Measurements from ENCODE around the gene DAAM1.

DAAM1 gene

DNA sequence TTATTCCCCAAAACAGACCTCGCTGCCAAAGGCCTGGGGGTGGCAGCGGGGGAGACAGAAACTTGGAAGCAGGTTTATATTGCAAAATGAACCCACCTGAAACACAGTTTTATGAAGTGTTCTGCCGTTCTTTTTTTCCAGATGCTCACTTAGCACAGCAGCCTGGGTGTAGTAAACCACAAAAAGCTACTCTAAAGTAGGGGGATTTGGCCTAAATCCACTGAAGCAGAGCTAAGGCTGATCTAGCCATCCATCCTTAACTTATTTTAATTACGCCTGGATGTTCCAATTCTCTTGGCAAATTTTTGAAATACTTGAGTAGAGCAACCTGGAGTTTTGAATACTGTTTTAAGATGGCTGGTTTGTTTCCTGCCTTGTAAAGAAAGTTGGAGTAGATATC lies 155.5 kb downstream of the DAAM1 start:
- no peak for DNase-seq

DNA sequence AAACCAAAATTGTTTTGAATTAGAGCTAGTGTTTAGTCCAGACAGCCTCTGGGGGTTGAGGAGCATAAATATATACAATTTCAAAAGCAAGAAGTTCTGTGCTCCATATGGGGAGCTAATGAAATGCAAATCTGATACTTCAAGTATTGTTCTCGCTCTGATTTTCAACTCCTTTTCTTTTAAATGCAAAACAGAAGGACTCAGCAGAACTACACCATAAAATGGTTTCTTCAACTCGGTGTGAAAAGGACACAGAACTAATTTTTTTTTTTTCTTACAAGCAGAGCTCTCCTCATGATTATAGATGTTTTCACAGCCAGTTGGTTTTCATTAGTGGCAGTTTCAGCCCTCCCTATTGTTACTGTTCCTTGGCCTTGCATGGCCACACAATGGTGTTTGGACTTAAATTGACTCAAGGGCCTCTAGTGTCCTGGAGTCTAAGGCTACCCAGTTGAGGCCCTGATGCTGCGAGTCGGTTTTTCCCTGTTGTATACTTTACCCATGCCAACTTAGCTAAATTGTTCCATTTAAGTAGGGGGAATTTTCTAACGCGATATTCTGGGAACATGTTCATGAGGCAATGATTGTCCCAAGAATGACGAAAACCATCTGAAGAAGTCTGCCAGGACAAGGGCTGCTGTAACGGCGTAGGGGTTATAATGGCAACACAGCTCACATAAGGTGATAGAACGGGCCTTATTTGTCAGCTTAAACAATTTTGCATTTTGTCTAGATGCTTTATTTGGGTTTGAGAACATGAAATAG lies 156.4 kb downstream of the DAAM1 start:
- no peak for DNase-seq

DNA sequence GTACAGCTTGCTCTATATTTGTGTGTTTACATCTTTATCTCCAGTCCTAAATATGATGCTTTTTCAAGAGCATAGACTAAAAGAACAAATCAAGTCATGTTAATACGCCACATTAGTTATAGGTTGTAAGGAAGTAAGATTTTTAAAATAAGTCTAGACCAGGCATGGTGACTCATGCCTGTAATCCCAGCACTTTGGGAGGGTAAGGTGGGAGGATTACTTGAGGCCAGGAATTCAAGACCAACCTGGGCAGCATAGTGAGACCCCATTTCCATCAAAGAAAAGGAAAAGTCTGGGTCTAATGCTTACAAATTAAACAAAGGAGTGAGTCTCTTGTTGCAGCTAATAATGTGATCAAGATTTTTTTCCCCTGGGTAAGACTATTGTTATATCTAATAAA lies 157.9 kb downstream of the DAAM1 start:
- no peak for DNase-seq

DNA sequence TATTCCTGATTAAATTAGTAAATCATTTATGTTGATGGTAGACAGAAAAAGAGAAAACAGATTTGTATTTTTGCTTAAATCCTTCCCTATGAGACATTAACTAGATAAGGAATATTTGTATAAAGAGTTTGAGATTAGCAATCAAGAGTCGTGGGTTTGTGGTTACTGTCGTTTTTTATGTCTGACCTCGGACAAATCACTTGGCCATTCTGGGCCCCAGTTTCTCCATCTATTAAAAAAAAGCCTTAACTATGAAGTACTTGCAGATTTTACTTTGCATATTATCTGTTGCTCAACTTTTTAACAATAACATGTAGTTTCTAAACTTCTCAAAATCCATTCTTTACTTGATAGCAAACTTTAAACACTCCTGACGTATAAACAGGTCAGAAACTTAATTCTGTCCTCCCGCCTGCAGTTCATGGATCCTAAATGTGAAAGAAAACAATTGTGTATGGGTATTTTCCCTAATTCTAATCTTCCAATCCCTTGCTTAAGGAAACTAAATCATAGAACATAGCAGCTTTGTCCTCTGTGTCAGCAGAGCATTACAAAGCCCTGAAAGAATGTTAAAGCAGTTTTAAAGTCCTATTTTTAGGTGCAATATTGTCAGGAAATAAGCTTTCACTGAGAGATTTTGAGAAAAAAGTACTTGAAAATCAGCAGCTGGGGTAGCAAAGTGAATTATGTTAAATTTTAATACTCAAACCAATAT lies 158.5 kb downstream of the DAAM1 start:
- no peak for DNase-seq

DNA sequence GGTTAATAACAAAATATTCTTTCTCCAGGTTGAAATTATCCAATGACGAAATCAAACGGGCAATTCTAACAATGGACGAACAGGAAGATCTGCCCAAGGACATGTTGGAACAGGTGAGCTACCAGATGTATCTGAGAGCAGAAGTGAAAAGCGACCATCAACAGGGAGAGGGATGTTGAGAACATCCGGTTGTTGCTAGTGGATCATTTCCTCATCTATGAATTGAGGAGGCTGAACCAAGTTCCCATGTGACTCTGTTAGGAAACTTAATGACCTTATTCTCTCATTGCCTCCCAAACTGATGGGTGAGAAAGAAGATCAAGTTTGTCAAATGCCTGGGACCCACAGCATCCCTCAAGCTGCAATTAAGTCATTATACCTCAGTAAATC lies 159.0 kb downstream of the DAAM1 start:
- no peak for DNase-seq

DNA sequence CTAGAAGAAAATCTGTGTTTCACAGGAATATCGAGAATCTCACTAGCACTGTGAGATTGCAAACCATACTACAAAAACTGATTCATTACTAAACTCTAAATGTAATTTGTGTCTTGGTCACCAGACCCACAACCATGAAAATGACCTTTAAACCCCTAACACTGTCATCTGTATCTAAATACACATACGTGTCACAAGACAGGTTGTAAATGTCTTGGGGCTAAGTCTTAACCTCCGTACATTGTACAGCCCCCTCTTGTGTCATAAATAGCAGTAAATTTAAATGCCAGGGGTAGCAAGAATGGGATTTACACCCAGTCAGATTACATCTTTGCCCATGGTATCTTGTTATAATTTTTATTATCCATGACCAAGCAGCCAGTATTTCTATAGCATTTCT lies 159.4 kb downstream of the DAAM1 start:
- no peak for DNase-seq

DNA sequence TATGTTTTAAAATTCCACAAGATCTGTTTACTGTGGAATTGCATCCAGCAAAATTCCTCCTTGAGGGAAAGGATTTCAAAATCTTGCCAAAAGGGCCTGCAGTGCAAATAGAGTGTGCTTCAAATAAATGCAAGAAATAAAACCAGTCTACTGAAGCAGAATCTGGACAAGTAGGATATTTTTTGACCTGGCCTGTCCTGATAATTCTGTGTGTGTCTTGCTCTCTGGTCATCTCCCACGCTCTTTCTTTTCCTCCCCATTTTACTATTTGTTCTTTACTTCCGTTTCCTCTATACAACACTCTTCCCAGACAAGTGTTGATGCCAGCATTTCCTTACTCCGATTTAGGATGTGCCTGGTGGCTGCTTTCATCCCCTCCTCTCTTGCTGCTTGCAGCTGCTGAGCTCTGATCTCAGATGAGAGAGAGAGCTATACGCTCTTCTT lies 160.8 kb downstream of the DAAM1 start:
- no peak for DNase-seq

DNA sequence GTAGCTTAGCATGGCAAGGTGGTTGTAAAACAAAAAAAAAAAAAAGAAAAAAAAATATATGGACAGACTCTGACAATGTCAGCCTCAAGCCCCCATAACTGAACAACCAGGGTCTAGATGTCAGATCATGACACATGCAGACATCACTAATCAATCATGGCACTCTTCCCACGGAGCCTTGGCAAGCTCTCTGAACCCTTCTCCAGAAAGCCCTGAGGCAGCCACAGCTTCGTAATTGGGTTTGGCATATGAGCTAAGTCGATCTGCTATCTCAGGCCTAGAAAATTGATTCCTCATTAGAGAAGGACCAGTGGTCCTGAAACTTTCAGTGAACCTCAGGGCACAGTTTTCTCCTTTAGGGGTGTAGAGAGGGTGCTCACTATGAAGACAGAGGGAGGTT lies 164.5 kb downstream of the DAAM1 start:
- DNase-seq = no peak

DNA sequence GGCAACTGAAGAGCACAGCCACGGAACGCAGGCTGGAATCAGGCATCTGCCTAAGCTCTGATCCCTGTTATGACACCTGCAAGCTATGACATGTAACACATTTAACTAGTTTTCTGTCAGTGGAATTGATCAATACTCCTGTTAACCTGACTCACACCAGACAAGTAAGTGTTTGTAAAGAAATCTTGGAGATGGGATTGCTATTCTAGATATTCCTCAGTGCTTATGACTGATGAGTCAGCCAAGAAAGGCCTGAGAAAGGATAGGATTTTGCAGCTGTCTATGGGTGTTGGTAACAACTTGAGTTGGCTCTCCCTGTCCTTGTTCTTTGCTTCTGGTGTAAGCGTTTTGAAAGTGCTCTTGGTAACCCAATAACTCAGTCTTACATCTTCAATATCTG lies 166.2 kb downstream of the DAAM1 start:
- DNase-seq = no peak

DNA sequence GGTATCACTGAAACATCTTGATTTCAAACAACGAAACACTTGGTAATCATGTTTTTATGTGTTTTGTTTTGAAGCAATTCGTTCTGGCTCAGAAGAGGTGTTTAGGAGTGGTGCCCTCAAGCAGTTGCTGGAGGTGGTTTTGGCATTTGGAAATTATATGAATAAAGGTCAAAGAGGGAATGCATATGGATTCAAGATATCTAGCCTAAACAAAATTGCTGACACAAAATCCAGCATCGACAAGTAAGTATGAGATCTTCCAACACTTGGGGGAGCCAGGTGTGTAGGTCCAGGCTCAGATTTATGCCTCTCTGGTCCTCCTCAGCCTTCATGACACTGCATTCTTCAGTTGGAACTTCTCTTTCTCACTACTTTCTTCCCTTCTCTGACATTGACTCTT lies 166.6 kb downstream of the DAAM1 start:
- DNase-seq = no peak

DNA sequence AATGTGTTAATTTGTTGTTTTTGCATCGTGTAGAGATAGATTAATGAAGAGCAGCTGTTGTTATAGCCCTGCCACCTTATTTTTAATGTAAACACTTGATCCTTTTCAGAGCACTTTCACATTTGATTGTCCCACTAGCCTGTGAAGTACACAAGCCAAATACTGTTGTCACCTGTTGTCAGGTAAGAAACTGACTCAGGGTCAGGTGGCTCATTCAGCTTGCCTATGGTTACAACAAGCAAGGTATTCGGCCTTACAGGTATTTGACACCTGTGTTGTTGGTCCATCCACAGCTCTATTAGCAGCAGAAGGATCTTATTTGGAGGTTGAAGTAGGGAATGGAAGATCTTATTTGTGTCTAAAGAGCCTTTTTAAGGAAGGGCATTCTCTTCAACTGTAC lies 167.8 kb downstream of the DAAM1 start:
- DNase-seq = no peak

DNA sequence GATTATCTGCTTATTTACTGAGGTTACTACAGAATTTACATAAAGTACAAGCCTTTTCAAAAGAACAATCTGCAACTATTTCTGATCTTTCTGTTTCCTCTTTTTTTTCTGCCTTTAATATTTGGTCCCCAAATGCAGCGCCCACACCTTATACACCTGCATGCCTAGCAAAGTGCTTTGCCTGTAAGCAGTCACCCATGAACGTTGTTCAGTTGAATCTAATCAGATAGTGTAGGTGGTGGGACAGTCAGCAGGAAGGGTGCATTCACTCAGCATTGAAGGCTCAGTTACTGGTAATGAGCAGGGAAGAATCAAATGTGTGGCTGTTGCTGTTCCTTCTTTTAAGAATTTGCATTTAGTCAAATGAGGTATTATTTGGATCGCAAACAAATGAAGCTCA lies 168.3 kb downstream of the DAAM1 start:
- no peak for DNase-seq

DNA sequence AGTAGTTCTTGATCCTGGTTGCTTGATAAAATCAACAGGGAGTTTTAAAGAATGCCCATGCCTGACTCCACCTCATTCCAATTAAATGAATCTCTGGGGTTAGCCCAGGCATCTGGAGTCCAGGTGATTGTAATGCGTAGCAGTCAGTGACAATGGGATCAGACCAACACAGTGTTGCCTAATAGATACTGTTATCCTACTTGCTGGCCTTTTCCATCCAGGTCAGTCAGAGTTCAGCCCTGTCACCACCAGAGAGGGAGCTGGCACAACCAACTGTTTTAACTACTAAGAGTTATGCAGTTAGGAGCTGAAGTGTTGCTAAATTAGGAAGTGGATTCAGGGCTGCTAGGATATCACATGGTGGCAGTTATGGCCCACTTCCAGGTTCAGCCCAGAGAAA lies 169.6 kb downstream of the DAAM1 start:
- DNase-seq = peak in 1 of 3 donors; percentile 26

DNA sequence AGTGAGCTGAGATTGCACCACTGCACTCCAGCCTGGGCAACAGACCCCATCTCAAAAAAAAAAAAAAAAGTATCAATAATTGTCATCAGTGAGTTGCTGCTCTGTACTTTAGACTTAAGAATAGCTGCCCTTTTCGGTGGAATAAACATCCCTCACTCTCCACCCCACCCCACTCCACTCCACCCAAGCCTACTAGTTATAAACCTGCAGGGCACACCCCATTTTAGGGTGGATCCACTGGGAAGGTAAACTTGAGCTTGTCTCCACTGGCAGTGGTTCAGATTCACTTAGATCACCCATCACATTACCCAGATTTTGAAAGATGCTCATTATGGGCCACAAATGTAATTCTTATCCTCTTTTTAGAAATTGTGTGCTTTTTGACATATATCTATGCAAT lies 170.3 kb downstream of the DAAM1 start:
- DNase-seq = no peak

DNA sequence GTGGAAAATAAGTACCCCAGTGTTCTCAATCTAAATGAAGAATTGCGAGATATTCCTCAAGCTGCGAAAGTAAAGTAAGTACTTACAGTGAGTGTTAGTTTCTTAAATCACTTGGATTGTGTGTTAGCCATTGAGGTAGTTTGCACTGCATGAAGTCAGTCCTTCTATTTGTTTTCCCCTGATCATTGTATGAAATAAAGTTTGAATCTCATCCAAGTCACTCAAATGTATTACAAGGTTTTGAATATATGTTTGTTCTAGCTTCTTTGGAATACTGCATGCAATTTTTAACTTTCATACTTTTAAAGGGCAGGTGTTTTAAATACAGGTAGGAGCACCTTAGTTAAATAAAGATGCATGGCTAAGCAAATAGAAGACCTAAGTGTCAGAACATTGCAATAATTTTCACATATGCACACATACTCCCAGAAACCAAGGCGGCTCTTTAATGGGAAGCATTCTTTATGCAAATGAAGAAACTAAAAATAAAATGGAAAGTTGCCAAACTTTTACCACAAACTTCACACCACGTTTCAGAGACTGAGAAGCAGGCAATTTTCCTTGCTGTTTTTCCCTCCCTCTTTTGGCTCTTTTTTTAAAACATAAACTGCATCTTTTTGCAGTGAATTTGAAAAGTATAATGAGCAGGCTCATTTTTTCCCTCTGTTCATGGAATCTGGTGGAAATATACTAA lies 171.1 kb downstream of the DAAM1 start:
- peak; percentile 30 to 64 (median 59) for DNase-seq

DNA sequence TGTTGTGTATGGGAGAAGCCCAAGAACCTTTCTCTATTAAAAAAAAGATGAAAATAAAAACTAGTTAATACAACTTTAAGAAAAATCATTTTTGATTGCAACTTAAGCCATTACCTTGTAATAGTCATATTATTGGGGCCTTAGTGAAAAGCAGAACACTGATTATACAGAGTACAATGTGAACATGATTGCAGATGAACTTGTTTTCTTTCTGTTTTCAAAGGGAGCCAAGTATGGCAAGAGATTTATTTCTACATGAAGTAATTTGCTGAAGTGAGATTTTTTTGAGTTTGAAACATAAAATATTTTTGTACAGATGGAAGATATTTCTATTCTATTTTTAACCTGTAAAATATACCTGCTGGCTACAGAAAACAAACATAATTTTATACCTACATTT lies 171.8 kb downstream of the DAAM1 start:
- peak in 1 of 3 donors; percentile 8 for DNase-seq

DNA sequence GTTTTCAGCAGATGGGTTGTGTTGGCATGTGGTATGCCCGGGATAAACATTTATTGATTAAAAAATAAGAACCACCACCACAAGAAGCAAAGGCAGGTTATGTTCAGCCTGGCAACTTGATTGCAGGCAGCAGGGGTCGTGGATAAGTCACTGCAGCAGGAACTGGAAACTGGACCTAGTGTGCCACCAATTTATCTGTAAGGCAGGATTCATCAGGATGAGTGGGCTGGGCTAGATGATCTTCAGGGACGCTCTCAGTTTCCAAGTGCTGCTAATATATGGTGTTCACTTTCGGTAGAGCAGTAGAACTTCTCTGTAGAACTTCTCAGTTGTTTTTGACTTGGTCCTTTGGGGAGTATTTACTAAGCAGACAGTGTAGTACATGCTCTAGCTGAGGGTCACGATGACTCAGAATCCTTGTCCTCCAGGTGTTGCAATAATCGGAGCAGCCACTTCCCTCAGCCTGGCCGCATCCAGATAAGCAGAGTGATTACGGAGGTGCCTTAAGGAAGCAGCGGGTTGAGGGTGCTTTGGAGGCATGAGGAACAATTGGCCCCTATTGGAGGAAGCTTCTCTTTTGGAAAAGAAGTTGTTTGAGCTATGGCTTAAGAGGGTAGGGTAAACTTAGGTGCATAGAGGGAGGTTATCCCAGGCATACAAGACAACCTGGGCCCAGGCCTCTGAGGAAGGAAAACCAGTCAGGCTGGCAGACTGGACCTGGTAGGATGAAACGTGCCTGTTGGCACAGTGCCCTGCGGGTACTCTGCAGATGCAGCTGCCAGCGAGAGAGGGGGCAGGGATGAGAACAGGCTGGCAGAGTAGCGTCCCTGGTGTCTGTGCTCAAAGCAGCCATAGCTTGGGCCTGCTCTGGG lies 172.7 kb downstream of the DAAM1 start:
- peak; percentile 64 to 67 (median 66) for DNase-seq

DNA sequence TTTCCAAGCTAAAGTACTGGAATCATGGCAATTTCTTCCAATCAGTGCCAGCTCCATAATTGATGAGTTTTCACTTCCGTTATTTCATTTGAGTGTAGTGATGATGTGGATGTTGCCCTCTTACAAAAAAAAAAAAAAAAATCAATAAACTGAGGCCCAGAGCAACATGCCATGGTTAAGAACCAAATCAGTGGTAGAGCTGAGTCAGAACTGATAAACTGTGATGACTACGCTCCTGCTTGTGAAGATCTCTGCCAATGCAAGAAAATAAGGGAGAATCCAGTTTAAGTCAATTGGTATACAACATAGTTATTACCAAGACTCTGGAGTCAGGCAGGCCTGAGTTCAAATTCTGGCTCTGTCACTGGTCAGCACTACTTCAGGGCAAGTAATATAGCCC lies 174.0 kb downstream of the DAAM1 start:
- no peak for DNase-seq

DNA sequence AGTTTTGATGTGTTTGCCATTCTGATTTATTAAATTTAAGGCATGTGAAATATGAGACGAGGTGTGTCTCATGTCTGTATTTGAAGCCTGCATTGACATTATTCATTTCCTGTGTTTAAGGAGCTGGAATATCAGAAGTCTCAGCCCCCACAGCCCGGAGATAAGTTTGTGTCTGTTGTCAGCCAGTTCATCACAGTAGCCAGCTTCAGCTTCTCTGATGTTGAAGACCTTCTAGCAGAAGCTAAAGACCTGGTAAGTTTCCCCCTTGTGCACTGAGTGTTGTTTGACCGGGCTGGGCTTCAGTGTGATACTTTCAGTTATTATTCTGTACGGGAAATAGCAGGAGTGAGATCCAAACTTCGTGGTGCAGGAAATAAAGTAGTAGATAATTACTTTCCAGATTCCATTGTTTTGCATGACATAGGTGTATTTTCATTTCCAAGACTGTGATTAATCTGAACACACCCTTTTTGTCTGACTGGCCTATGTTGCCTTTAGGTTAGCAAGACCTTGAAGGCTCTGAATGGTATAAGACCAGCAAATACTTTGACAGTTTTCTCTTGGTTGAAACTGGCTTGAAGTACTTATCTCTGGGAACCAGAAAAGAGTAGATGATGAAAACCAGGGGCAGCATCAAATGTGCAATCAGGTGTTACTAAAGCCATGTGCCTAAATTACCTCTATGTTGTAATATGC lies 175.2 kb downstream of the DAAM1 start:
- DNase-seq = no peak

DNA sequence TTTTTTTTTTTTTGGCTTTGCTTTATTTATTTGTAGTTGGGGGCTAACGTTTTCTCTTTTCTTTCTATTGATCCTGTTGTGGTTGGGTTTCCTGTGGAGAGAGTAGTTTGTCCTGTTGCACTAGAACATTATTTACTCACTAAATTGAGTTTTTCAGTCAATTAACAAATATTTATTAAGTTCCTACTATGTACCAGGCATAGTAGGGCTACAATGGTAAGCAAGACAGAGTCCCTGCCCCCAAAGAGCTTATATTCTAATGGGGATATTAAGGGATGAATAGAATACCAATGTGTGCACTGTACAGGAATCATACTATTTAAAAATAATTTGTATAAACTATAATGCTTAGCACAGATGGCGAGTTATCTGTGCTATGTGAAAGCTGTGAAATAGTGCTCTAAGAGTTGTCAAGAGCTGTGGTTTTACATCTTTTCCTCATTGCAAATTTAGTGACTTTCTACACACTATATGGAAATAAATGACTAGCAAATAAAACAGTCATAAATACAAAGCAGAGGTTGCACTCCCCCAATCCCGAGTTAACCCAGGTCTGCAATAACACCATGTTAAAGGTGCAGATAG lies 181.8 kb downstream of the DAAM1 start:
- no peak for DNase-seq

DNA sequence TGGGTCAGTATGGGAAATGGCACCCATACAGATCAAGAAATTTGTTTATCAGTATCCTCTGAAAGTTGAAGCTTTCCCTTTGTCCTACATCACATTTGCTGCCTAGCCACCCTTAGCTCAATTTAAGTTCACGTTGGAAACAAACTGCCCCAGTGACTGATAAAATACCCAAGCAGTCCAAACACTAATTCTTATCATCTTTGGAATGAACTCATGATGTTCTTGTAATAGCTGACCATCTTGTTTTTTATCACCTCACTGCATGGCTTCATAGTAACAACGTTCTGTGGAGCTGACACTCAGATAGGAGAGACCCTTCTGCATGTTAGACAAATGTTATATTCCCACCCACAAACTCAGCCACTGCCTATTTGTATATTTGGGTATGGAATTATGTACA lies 183.3 kb downstream of the DAAM1 start:
- no peak for DNase-seq

DNA sequence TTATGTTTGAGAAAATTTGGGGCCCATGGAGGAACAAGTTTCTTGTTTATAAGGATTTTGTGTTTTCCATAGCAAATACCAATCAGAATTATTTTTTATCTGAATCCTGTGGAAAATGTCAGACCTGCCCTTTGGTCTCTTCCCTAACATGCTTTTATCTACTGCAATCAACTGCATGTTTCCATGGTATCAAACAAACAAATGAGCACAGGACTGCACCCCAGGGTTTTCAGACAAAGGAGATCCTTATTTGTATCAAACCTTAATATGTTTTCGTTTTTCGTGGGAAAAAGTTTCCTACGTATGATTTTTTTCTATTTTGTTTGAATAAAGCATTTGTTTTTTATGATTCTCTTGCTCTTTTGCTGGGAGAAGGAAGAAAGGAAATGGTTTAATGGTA lies 185.6 kb downstream of the DAAM1 start:
- DNase-seq = no peak

Measured in suppressor macrophage treated with lipopolysaccharide for 1 hour (primary cell).